Naive thymus-derived CD4-positive, alpha-beta T cell (primary cell): Measurements from ENCODE around the gene MTMR3. TPM values are rescaled to one million over a fixed set of nuclear protein-coding genes. Genes with fewer than 3 reads are reported as not detected.

Experiments used
- ATAC-seq: fragments of 150-1000 bp; cut with Tn5 transposase; 2 replicates; pipeline ENCODE4 v1.10.0; 2021; ENCODE audit warnings: mild to moderate bottlenecking, moderate library complexity
- CTCF ChIA-PET: fragments of 350-600 bp; sonication (Branson Sonifier 250); formaldehyde crosslinking; loops from one replicate; lab custom pipeline; 2021; ENCODE audit warnings: antibody characterized with exemption; lab: Charles Lee
- POLR2A ChIA-PET: fragments of 350-600 bp; sonication (Branson Sonifier 250); formaldehyde crosslinking; loops from one replicate; lab custom pipeline; 2021; ENCODE audit warnings: antibody characterized with exemption, inconsistent platforms; lab: Charles Lee
- DNase-seq, 9 donors: peaks; one replicate each; pipeline versions ENCODE4 v3.0.0 to v3.0.0-alpha.2; 2020 to 2022; ENCODE audit warnings: mixed read lengths in 1 of 9
- H3K27ac ChIP-seq: one replicate; pipeline ENCODE4 v1.7.0; 2013; ENCODE audit warnings: mild to moderate bottlenecking, low read depth, low read length, moderate library complexity
- H3K27me3 ChIP-seq, 2 donors: one replicate each; pipeline ENCODE4 v1.7.0; 2013; ENCODE audit warnings: low read length in 2 of 2, mild to moderate bottlenecking in 2 of 2, moderate library complexity in 2 of 2; ENCODE audit not compliant: control insufficient read depth in 2 of 2, insufficient read depth in 2 of 2
- H3K36me3 ChIP-seq, 3 experiments: 1 replicate in 2 of 3; 2 replicates in 1 of 3; pipeline ENCODE4 v1.7.0; 2013; ENCODE audit warnings: low read length in 3 of 3, mild to moderate bottlenecking in 3 of 3, moderate library complexity in 1 of 3; ENCODE audit not compliant: insufficient read depth in 3 of 3, control insufficient read depth in 2 of 3
- H3K4me1 ChIP-seq, 2 donors: one replicate each; pipeline ENCODE4 v1.7.0; 2013; ENCODE audit warnings: low read length in 2 of 2, mild to moderate bottlenecking in 2 of 2, moderate library complexity in 1 of 2; ENCODE audit not compliant: control insufficient read depth in 2 of 2, insufficient read depth in 2 of 2
- H3K4me3 ChIP-seq: 2 replicates; pipeline ENCODE4 v1.7.0; 2013; ENCODE audit warnings: mild to moderate bottlenecking, low read length
- H3K9me3 ChIP-seq, 3 experiments: 1 replicate in 2 of 3; 2 replicates in 1 of 3; pipeline ENCODE4 v1.7.0; 2013; ENCODE audit warnings: low read length in 3 of 3; ENCODE audit not compliant: control insufficient read depth in 2 of 3
- H3K27ac Mint-ChIP-seq, 9 donors: one replicate each; pipeline ENCODE4 v1.8.0; 2020 to 2022; ENCODE audit warnings: mixed read lengths in 9 of 9, mild to moderate bottlenecking in 8 of 9, moderate library complexity in 5 of 9, inconsistent platforms in 2 of 9
- H3K27me3 Mint-ChIP-seq, 5 donors: one replicate each; pipeline ENCODE4 v1.8.0; 2021 to 2022; ENCODE audit warnings: mixed read lengths in 5 of 5, mild to moderate bottlenecking in 1 of 5
- H3K36me3 Mint-ChIP-seq, 5 donors: one replicate each; pipeline ENCODE4 v1.8.0; 2020 to 2022; ENCODE audit warnings: mixed read lengths in 5 of 5, mild to moderate bottlenecking in 3 of 5, inconsistent platforms in 1 of 5
- H3K4me1 Mint-ChIP-seq, 7 donors: one replicate each; pipeline ENCODE4 v1.8.0; 2020 to 2022; ENCODE audit warnings: mixed read lengths in 7 of 7, mild to moderate bottlenecking in 3 of 7, inconsistent platforms in 1 of 7
- H3K4me3 Mint-ChIP-seq, 10 donors: one replicate each; pipeline ENCODE4 v1.8.0; 2020 to 2022; ENCODE audit warnings: mild to moderate bottlenecking in 10 of 10, mixed read lengths in 10 of 10, moderate library complexity in 6 of 10, inconsistent platforms in 2 of 10
- H3K9me3 Mint-ChIP-seq, 11 donors: one replicate each; pipeline ENCODE4 v1.8.0; 2020 to 2022; ENCODE audit warnings: mixed read lengths in 11 of 11, mild to moderate bottlenecking in 4 of 11, inconsistent platforms in 1 of 11, moderate library complexity in 1 of 11
- intact Hi-C, 2 donors: fragments of 100-400 bp; cut with micrococcal nuclease; formaldehyde crosslinking; loops; one replicate each; pipeline ENCODE4 v1.15.1; 2023
- polyA plus RNA-seq, 2 donors: library from polyadenylated mRNA; unstranded; fragments of 300-500 nt; fragmentation: Illumina TruSeq; gene quantifications; one replicate each; pipeline ENCODE4 v1.2.3, GENCODE V29; 2021
- total RNA-seq, 6 experiments: library from RNA in 5 of 6; stranded (reverse) in 5 of 6; gene quantifications; 1 replicate in 5 of 6; 2 replicates in 1 of 6; pipeline ENCODE4 v1.2.3 and lab custom pipeline; 2021 to 2026

Gene MTMR3
- total and polyA plus RNA-seq, 7 experiments from 2014 or later = 14.2 to 88.7 (median 60.6) TPM

DNA sequence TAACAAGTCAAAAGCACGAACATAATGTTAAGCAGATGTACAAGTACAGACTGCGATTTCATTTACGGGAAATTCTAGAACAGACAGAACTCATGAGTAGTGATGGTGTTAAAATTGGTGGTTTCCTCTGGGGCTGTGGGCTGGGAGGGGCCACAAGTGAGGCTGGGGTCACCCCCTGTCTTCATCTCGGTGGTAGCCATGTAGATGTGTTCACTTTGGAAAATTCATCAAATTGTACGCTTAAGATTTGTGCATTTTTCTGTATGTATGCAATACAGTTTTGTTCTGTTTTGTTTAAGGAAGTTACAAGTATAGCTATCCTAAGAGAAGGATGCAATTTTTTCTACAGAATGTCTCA is 44.4 kb upstream of the MTMR3 start:
- H3K27me3 ChIP-seq = no peaks in the 10 kb centered on the region
- H3K27ac ChIP-seq = peak overlapping the region; percentile 79
- no peaks in the 10 kb centered on the region for H3K9me3 ChIP-seq
- Mint-ChIP-seq H3K36me3 (peaks cover 3 to 14% (median 6%) of the 10 kb centered on the region in 5 donors), H3K9me3 (peaks cover 0 to 1% (median 0%) of the 10 kb centered on the region in 11 donors), H3K4me3 (peak overlapping the region; percentile 89 to 99 (median 95)), H3K27ac (peak overlapping the region; percentile 94 to 99 (median 95)), H3K27me3 (no peaks in the 10 kb centered on the region), H3K4me1 (peaks cover 31 to 49% (median 40%) of the 10 kb centered on the region in 7 donors)
- ChIA-PET CTCF (interaction anchor here (0.6 kb wide), 1 partner anchor 32 kb away, joined by 3 read pairs; no protein-coding TSS in a partner anchor), POLR2A (interaction anchor here (1.2 to 1.6 kb wide), 3 partner anchors 72 to 518 kb away, joined by 4 read pairs; partner anchors contain the start of genes CCDC157, SF3A1, UQCR10 and ZMAT5)
- no peak for DNase-seq
- peak overlapping the region; percentile 98 for H3K4me3 ChIP-seq
- intact Hi-C loops = loop anchor here (1.0 to 5.0 kb wide), 8 partner anchors 45 to 829 kb away; partner anchors contain the start of genes MTMR3 (in 2 of the 2), NF2 (in 2 of the 2), UQCR10 (in 2 of the 2) and ZMAT5 (in 2 of the 2)
- peaks cover 12 to 22% of the 10 kb centered on the region in 2 donors for H3K4me1 ChIP-seq
- peak; percentile 29 for ATAC-seq
- peaks cover 0 to 13% (median under 1%) of the 10 kb centered on the region in 3 experiments for H3K36me3 ChIP-seq

DNA sequence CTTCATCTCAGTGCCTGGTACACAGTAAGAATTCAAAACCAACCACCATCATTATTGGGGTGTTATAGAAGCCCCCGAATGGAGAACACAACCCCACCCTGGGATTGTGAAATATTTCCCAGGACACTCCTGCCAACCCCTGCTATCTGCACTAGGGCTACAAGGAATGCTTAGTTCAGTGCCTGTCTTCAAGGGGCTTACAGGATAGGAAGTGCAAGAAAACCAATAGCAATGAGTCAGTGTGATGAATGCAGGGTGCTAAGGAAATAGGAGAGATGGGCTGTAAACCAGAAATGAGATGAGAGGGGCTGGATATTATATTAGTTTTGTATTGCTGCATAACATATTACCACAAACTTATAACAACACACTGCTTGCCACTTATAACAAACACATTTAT is 43.9 kb upstream of the MTMR3 start:
- POLR2A ChIA-PET = interaction anchor here (1.1 to 1.6 kb wide), 2 partner anchors 11 to 235 kb away, joined by 3 to 4 read pairs; no protein-coding TSS in a partner anchor
- Mint-ChIP-seq H3K27me3 (no peaks in the 10 kb centered on the region), H3K27ac (peak overlapping the region; percentile 94 to 99 (median 95)), H3K4me1 (peaks cover 29 to 47% (median 39%) of the 10 kb centered on the region in 7 donors), H3K36me3 (peaks cover 1 to 12% (median 6%) of the 10 kb centered on the region in 5 donors), H3K9me3 (peaks cover 0 to 1% (median 0%) of the 10 kb centered on the region in 11 donors), H3K4me3 (peak overlapping the region; percentile 89 to 99 (median 95))
- no peak for ATAC-seq
- Histone ChIP-seq H3K9me3 (no peaks in the 10 kb centered on the region), H3K27me3 (no peaks in the 10 kb centered on the region), H3K36me3 (peaks cover 0 to 9% (median 0%) of the 10 kb centered on the region in 3 experiments), H3K27ac (peak overlapping the region; percentile 79), H3K4me3 (peak overlapping the region; percentile 98), H3K4me1 (peaks cover 12 to 22% of the 10 kb centered on the region in 2 donors)
- CTCF ChIA-PET = no interaction called here
- no peak for DNase-seq
- intact Hi-C loops = loop anchor here (2.0 to 5.0 kb wide), 2 partner anchors 583 to 586 kb away; partner anchors contain the start of gene MTFP1 (in 1 of the 2)

DNA sequence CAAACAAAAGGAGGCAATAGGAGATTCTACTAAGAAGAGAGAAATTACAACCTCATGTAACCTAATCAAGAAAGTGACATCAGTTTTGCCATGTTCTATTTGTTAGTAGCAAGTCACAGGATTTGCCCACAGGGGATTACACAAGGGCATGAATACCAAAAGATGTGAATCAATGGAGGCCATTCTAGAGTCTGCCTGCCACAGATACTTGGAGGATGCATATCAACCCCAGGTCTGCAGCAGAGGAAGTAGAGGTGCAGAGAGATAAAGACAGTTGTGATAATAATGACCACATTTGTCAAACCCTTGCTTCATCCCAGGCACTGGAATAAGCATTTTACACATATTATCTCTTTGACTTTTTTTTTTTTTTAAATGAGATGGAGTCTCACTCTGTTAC is 42.5 kb upstream of the MTMR3 start:
- no peak overlapping the region for H3K27ac Mint-ChIP-seq
- ATAC-seq (no peak), DNase-seq (no peak)
- Histone ChIP-seq H3K36me3 (peaks cover 0 to 5% (median 0%) of the 10 kb centered on the region in 3 experiments), H3K9me3 (no peaks in the 10 kb centered on the region), H3K4me3 (no peak overlapping the region), H3K27me3 (no peaks in the 10 kb centered on the region), H3K4me1 (peaks cover 12 to 22% of the 10 kb centered on the region in 2 donors), H3K27ac (no peak overlapping the region)
- intact Hi-C loops = no loop called here
- POLR2A ChIA-PET = no interaction called here
- no peak overlapping the region for H3K4me3 Mint-ChIP-seq
- peaks cover 0 to 1% (median 0%) of the 10 kb centered on the region in 11 donors for H3K9me3 Mint-ChIP-seq
- H3K4me1 Mint-ChIP-seq = peaks cover 25 to 36% (median 32%) of the 10 kb centered on the region in 7 donors
- no peaks in the 10 kb centered on the region for H3K27me3 Mint-ChIP-seq
- peaks cover 0 to 9% (median 6%) of the 10 kb centered on the region in 5 donors for H3K36me3 Mint-ChIP-seq
- CTCF ChIA-PET = no interaction called here

DNA sequence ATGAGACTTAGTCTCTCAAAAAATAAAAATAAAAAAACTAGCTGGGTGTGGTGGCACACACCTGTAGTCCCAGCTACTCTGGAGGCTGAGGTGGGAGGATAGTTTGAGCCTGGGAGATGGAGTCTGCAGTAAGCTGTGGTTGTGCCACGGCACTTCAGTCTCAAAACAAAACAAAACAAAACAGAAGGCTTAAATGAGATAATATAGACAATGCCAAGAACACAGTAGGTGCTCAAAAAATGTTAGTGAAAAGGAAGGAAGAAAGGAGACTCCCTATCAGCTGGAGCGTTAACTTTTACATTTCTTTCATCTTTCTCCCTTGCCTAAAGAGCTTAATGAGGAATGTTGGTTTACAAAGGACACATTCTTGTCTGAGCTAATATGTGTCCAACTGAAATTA is 40.8 kb upstream of the MTMR3 start:
- H3K4me1 Mint-ChIP-seq = peaks cover 12 to 19% (median 17%) of the 10 kb centered on the region in 7 donors
- no peak for ATAC-seq
- no peak for DNase-seq
- H3K27me3 Mint-ChIP-seq = no peaks in the 10 kb centered on the region
- Histone ChIP-seq H3K4me3 (no peak overlapping the region), H3K27ac (no peak overlapping the region), H3K9me3 (peaks cover 0 to 3% (median 0%) of the 10 kb centered on the region in 3 experiments), H3K4me1 (peaks cover 12% of the 10 kb centered on the region in 2 donors), H3K36me3 (peaks cover 0 to 5% (median 0%) of the 10 kb centered on the region in 3 experiments), H3K27me3 (no peaks in the 10 kb centered on the region)
- H3K36me3 Mint-ChIP-seq = peaks cover 0 to 6% (median 0%) of the 10 kb centered on the region in 5 donors
- intact Hi-C loops = no loop called here
- CTCF ChIA-PET = no interaction called here
- H3K27ac Mint-ChIP-seq = no peak overlapping the region
- POLR2A ChIA-PET = interaction anchor here (0.6 kb wide), 1 partner anchor 29 kb away, joined by 3 read pairs; no protein-coding TSS in a partner anchor
- H3K4me3 Mint-ChIP-seq = no peak overlapping the region
- peaks cover 0 to 10% (median 4%) of the 10 kb centered on the region in 11 donors for H3K9me3 Mint-ChIP-seq

DNA sequence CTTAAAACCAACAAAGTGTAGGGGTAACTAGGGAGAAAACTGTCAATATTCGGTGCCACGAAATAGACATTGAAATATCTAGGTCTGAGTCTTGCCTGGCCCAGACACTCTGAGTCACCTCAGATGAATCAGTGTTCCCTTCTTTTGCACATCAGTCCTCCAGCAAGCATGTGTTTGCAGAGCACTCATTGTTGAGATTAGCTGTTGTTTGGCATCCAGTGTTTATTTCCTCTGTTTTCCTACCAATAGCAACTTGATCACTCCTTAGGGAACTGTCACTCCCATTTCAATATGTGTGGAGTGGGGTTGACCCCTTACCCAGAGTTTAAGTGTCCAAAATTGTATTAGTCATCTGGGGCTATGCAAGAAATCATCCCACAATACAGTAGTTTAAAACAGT is 40.2 kb upstream of the MTMR3 start:
- Histone ChIP-seq H3K27me3 (no peaks in the 10 kb centered on the region), H3K9me3 (peaks cover 0 to 3% (median 0%) of the 10 kb centered on the region in 3 experiments), H3K4me3 (no peak overlapping the region), H3K27ac (no peak overlapping the region), H3K36me3 (peaks cover 0 to 3% (median 0%) of the 10 kb centered on the region in 3 experiments), H3K4me1 (peaks cover 6 to 7% of the 10 kb centered on the region in 2 donors)
- ATAC-seq (no peak), DNase-seq (no peak)
- ChIA-PET CTCF (no interaction called here), POLR2A (no interaction called here)
- H3K4me1 Mint-ChIP-seq = peaks cover 7 to 14% (median 12%) of the 10 kb centered on the region in 7 donors
- peaks cover 0 to 4% (median 0%) of the 10 kb centered on the region in 5 donors for H3K36me3 Mint-ChIP-seq
- no peak overlapping the region for H3K27ac Mint-ChIP-seq
- no peak overlapping the region for H3K4me3 Mint-ChIP-seq
- peaks cover 0 to 10% (median 4%) of the 10 kb centered on the region in 11 donors for H3K9me3 Mint-ChIP-seq
- no peaks in the 10 kb centered on the region for H3K27me3 Mint-ChIP-seq
- intact Hi-C loops = no loop called here

DNA sequence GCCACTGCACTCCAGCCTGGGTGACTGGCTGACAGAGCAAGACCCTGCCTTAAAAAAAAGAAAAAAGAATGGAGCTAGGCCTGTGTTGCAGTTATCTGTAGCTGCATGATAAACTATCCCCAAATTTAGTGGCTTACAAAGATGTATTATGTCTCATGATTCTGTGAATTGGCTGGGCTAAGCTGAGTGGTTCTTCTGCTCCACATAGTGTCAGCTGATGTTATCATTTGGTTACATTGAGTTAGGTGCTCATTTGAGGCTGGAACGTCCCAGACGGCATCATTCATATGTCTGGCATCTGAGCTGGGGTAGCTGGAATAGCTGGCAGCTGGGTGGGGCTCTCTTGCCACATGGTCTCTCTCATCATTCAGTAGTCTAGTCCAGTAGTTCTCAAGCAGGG is 36.7 kb upstream of the MTMR3 start:
- intact Hi-C loops = no loop called here
- no peak overlapping the region for H3K27ac ChIP-seq
- H3K27ac Mint-ChIP-seq = no peak overlapping the region
- H3K27me3 Mint-ChIP-seq = peaks cover 0 to 2% (median 0%) of the 10 kb centered on the region in 5 donors
- ATAC-seq = no peak
- ChIA-PET CTCF (no interaction called here), POLR2A (interaction anchor here (0.6 kb wide), 1 partner anchor 169 kb away, joined by 3 read pairs; no protein-coding TSS in a partner anchor)
- no peak for DNase-seq
- no peaks in the 10 kb centered on the region for H3K4me1 ChIP-seq
- no peaks in the 10 kb centered on the region for H3K27me3 ChIP-seq
- no peak overlapping the region for H3K4me3 ChIP-seq
- no peaks in the 10 kb centered on the region for H3K36me3 ChIP-seq
- peaks cover 0 to 3% (median 0%) of the 10 kb centered on the region in 3 experiments for H3K9me3 ChIP-seq
- H3K36me3 Mint-ChIP-seq = peaks cover 0 to 8% (median 0%) of the 10 kb centered on the region in 5 donors
- no peak overlapping the region for H3K4me3 Mint-ChIP-seq
- peaks cover 0 to 2% (median 0%) of the 10 kb centered on the region in 7 donors for H3K4me1 Mint-ChIP-seq
- peaks cover 0 to 10% (median 4%) of the 10 kb centered on the region in 11 donors for H3K9me3 Mint-ChIP-seq
